A673 (cell line): ENCODE data around the gene C19orf67.

Experiments
- CTCF ChIP-seq: fragments of 300-800, 200-600 bp; sonication (generic); conservative IDR thresholded peaks from 2 replicates; pipeline ENCODE4 v1.5.1; 2017; ENCODE audit warnings: low read depth, mild to moderate bottlenecking, antibody characterized with exemption, low read length, moderate library complexity, mixed read lengths
- EZH2 ChIP-seq: fragments of 200-600 bp; sonication (generic); IDR thresholded peaks from 2 replicates; pipeline ENCODE4 v1.6.1; 2017; ENCODE audit warnings: borderline replicate concordance, low read depth, mild to moderate bottlenecking, mixed read lengths, antibody characterized with exemption, low read length; ENCODE audit not compliant: poor library complexity, severe bottlenecking

DNA sequence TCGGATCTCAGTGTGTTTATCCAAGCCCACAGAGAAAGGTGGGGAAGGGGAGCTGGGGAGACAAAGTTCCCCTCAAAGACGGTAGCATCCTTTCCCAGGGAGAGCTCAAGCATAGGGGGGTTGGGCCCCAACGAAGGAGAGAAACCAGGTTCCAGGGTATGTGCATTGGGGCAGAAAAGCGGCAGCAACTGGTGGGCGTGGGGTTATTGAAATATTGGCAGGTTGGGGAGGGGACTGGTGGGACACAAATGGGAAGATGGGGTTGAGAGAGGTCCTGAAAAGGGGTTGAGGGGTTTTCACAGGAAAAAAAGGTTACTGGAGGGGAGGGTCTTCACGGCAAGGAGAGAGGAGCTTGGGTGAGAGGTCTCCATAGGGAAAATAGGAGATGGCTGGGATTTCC lies 49.8 kb upstream of the C19orf67 start:
- TF ChIP-seq CTCF (no peak), EZH2 (no peak)
